ENCODE data around the gene ATP4A. TPM values are rescaled to one million over a fixed set of nuclear protein-coding genes. Genes with fewer than 3 reads are reported as not detected.

ATP4A gene
- total and polyA plus RNA-seq, 9 of the 15 experiments (the other 6 are each of a cell fraction or from before 2014, with no cell fraction given) = 0.15 TPM; not detected in 8

DNA sequence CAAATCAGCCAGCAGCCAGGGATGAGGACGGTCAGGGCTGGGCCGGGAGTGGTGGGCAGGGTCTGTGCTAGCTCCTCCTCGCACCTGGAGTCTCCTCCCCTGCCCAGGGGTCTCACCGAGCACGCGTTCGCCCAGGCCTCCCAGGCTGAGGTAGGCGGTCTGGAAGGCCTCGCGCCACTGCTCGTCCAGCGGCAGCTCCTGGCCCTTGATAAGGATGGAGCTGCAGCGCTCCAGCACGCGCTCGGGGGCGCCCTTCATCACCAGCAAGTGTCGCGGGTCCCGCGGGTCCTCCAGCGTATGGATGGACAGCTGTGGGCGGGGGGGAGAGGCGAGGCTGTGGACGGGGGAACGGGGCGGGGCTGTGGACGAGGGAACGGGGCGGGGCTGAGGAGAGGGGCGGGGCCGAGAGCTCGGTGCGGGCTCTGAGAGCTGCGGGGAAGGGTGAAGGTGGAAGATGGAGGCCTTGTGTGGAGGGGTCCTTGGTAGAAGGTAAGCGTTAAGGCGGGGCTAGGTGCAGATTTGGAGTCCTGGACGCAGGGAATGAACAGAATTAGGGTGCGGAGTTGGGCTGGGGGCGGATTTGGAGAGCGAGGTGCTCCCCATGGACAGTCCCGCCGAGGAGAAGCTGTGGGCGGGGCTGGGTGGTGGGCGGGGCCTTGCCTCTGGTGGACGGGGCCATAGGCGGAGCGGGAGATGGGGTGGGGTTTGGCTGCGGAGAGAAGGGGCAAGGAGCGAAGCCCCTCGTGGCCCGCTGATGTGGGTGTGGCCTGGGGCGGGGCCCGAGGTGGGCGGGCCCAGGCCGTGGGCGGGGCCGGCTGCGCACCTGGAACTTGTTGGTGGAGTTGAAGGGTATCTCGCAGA is 5.7 kb downstream of the ATP4A start (continued):
- TF ChIP-seq, protein P1, sequence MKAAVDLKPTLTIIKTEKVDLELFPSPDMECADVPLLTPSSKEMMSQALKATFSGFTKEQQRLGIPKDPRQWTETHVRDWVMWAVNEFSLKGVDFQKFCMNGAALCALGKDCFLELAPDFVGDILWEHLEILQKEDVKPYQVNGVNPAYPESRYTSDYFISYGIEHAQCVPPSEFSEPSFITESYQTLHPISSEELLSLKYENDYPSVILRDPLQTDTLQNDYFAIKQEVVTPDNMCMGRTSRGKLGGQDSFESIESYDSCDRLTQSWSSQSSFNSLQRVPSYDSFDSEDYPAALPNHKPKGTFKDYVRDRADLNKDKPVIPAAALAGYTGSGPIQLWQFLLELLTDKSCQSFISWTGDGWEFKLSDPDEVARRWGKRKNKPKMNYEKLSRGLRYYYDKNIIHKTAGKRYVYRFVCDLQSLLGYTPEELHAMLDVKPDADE (conservative IDR thresholded peaks at IDR 0.05; ENCODE audit: control insufficient read depth, low read depth, low read length) = no peak
- TF ChIP-seq SETDB1 (IDR thresholded peaks at IDR 0.05; ENCODE audit: low read length) = no peak
- TF ChIP-seq RCOR1 (IDR thresholded peaks at IDR 0.05; ENCODE audit: borderline replicate concordance in 1 of 2, low read depth in 2 of 2, low read length in 2 of 2) = peak in 1 of 2 experiments; percentile 68; a peak in 2 of 4 replicates
- TF ChIP-seq, protein P2, sequence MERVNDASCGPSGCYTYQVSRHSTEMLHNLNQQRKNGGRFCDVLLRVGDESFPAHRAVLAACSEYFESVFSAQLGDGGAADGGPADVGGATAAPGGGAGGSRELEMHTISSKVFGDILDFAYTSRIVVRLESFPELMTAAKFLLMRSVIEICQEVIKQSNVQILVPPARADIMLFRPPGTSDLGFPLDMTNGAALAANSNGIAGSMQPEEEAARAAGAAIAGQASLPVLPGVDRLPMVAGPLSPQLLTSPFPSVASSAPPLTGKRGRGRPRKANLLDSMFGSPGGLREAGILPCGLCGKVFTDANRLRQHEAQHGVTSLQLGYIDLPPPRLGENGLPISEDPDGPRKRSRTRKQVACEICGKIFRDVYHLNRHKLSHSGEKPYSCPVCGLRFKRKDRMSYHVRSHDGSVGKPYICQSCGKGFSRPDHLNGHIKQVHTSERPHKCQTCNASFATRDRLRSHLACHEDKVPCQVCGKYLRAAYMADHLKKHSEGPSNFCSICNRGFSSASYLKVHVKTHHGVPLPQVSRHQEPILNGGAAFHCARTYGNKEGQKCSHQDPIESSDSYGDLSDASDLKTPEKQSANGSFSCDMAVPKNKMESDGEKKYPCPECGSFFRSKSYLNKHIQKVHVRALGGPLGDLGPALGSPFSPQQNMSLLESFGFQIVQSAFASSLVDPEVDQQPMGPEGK (CRISPR knock-in tag; IDR thresholded peaks at IDR 0.05; ENCODE audit: borderline replicate concordance) = no peak
- TF ChIP-seq FOXP1 (CRISPR knock-in tag; IDR thresholded peaks at IDR 0.05) = no peak
- no peak for TF ChIP-seq SNRNP70 (optimal IDR thresholded peaks at IDR 0.05; ENCODE audit: low read depth, low read length)
- no peak for TF ChIP-seq ZNF212 (CRISPR knock-in tag; IDR thresholded peaks at IDR 0.05)
- peak; percentile 29; the same call in 1 of the 2 replicates for TF ChIP-seq NFIC (IDR thresholded peaks at IDR 0.05)
- no peak for TF ChIP-seq RBM15 (IDR thresholded peaks at IDR 0.05; ENCODE audit: insufficient read depth, low read length)
- TF ChIP-seq, protein P3, sequence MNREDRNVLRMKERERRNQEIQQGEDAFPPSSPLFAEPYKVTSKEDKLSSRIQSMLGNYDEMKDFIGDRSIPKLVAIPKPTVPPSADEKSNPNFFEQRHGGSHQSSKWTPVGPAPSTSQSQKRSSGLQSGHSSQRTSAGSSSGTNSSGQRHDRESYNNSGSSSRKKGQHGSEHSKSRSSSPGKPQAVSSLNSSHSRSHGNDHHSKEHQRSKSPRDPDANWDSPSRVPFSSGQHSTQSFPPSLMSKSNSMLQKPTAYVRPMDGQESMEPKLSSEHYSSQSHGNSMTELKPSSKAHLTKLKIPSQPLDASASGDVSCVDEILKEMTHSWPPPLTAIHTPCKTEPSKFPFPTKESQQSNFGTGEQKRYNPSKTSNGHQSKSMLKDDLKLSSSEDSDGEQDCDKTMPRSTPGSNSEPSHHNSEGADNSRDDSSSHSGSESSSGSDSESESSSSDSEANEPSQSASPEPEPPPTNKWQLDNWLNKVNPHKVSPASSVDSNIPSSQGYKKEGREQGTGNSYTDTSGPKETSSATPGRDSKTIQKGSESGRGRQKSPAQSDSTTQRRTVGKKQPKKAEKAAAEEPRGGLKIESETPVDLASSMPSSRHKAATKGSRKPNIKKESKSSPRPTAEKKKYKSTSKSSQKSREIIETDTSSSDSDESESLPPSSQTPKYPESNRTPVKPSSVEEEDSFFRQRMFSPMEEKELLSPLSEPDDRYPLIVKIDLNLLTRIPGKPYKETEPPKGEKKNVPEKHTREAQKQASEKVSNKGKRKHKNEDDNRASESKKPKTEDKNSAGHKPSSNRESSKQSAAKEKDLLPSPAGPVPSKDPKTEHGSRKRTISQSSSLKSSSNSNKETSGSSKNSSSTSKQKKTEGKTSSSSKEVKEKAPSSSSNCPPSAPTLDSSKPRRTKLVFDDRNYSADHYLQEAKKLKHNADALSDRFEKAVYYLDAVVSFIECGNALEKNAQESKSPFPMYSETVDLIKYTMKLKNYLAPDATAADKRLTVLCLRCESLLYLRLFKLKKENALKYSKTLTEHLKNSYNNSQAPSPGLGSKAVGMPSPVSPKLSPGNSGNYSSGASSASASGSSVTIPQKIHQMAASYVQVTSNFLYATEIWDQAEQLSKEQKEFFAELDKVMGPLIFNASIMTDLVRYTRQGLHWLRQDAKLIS (CRISPR knock-in tag; IDR thresholded peaks at IDR 0.05) = no peak
- TF ChIP-seq, protein P4, sequence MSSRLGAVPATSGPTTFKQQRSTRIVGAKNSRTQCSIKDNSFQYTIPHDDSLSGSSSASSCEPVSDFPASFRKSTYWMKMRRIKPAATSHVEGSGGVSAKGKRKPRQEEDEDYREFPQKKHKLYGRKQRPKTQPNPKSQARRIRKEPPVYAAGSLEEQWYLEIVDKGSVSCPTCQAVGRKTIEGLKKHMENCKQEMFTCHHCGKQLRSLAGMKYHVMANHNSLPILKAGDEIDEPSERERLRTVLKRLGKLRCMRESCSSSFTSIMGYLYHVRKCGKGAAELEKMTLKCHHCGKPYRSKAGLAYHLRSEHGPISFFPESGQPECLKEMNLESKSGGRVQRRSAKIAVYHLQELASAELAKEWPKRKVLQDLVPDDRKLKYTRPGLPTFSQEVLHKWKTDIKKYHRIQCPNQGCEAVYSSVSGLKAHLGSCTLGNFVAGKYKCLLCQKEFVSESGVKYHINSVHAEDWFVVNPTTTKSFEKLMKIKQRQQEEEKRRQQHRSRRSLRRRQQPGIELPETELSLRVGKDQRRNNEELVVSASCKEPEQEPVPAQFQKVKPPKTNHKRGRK (tag; IDR thresholded peaks at IDR 0.05) = no peak
- TF ChIP-seq ZBTB8A (IDR thresholded peaks at IDR 0.05; ENCODE audit: partially characterized antibody) = no peak
- no peak for TF ChIP-seq ZNF408 (CRISPR knock-in tag; IDR thresholded peaks at IDR 0.05; ENCODE audit: low read depth)
- peak; percentile 48 for TF ChIP-seq HCFC1 (IDR thresholded peaks at IDR 0.05; ENCODE audit: low read depth, low read length)

All from K562 (cell line).